Measurements from ENCODE around the gene MAP3K8. TPM values are rescaled to one million over a fixed set of nuclear protein-coding genes. Genes with fewer than 3 reads are reported as not detected.

Gene MAP3K8
- total RNA-seq, 1 donor from 2014 or later: 7.3 TPM

DNA sequence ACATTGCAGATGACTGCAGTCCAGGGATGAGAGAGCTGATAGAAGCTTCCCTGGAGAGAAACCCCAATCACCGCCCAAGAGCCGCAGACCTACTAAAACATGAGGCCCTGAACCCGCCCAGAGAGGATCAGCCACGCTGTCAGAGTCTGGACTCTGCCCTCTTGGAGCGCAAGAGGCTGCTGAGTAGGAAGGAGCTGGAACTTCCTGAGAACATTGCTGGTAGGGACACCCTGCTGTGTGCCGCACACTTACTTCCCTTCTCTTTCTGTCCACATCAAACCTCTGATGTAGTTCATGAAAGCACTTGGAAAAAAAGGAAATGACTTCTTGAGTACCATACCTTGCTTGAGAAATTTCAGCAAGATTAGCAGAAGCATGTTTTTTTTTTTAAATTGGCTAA is 25.3 kb downstream of the MAP3K8 start:
- Mint-ChIP-seq H3K4me3 (no peak overlapping the region), H3K36me3 (peaks cover 18% of the 10 kb centered on the region), H3K27me3 (ENCODE audit: insufficient read depth, low read depth) (peaks cover 2% of the 10 kb centered on the region), H3K27ac (no peak overlapping the region), H3K9me3 (no peaks in the 10 kb centered on the region), H3K4me1 (no peaks in the 10 kb centered on the region)
- Histone ChIP-seq H3K27ac (no peak overlapping the region), H3K79me2 (ENCODE audit: low read depth) (no peaks in the 10 kb centered on the region), H3K4me3 (no peak overlapping the region), H3K4me2 (no peak overlapping the region), H3K36me3 (peaks cover 4% of the 10 kb centered on the region), H4K20me1 (ENCODE audit: low read depth) (no peaks in the 10 kb centered on the region), H3K27me3 (no peaks in the 10 kb centered on the region), H2AFZ (replicated peaks) (no peak overlapping the region), H3F3A (ENCODE audit: low read depth) (no peaks in the 10 kb centered on the region), H3K9ac (no peak overlapping the region), H3K4me1 (peaks cover 3% of the 10 kb centered on the region), H3K9me3 (ENCODE audit: low read depth) (no peaks in the 10 kb centered on the region)
- TF ChIP-seq EZH2phosphoT487 (IDR thresholded peaks at IDR 0.05): no peak
- TF ChIP-seq EZH2 (IDR thresholded peaks at IDR 0.05): no peak
- DNase-seq (ENCODE audit: low spot score): no peak

DNA sequence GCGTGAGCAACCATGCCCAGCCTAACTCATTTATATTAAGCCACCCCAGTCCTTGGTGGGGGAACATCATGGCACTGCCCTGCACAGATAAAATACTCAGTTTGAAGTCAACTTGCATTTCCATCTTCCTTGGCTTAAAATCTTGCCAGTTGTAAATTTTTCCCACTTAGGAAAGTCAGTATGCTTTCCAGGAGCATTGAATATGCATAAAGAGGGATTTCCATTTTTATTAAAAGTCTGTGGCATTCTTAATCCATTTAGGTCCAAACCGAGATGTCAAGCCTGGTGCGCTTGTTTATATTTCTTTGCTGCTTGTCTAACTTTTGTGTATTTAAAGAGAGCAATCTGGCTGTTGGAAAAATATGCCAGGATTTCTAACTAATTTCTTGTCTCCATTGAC is 26.1 kb downstream of the MAP3K8 start:
- Mint-ChIP-seq H3K4me3 (no peak overlapping the region), H3K4me1 (no peaks in the 10 kb centered on the region), H3K36me3 (peaks cover 18% of the 10 kb centered on the region), H3K9me3 (no peaks in the 10 kb centered on the region), H3K27me3 (ENCODE audit: insufficient read depth, low read depth) (peaks cover 2% of the 10 kb centered on the region), H3K27ac (no peak overlapping the region)
- Histone ChIP-seq H3K27ac (no peak overlapping the region), H2AFZ (replicated peaks) (no peak overlapping the region), H3K4me1 (peaks cover 3% of the 10 kb centered on the region), H3K79me2 (ENCODE audit: low read depth) (no peaks in the 10 kb centered on the region), H3K9ac (no peak overlapping the region), H3F3A (ENCODE audit: low read depth) (no peaks in the 10 kb centered on the region), H4K20me1 (ENCODE audit: low read depth) (no peaks in the 10 kb centered on the region), H3K9me3 (ENCODE audit: low read depth) (no peaks in the 10 kb centered on the region), H3K4me2 (no peak overlapping the region), H3K36me3 (peaks cover 4% of the 10 kb centered on the region), H3K27me3 (no peaks in the 10 kb centered on the region), H3K4me3 (no peak overlapping the region)
- no peak for TF ChIP-seq EZH2 (IDR thresholded peaks at IDR 0.05)
- TF ChIP-seq EZH2phosphoT487 (IDR thresholded peaks at IDR 0.05): no peak
- TF ChIP-seq, protein P1, sequence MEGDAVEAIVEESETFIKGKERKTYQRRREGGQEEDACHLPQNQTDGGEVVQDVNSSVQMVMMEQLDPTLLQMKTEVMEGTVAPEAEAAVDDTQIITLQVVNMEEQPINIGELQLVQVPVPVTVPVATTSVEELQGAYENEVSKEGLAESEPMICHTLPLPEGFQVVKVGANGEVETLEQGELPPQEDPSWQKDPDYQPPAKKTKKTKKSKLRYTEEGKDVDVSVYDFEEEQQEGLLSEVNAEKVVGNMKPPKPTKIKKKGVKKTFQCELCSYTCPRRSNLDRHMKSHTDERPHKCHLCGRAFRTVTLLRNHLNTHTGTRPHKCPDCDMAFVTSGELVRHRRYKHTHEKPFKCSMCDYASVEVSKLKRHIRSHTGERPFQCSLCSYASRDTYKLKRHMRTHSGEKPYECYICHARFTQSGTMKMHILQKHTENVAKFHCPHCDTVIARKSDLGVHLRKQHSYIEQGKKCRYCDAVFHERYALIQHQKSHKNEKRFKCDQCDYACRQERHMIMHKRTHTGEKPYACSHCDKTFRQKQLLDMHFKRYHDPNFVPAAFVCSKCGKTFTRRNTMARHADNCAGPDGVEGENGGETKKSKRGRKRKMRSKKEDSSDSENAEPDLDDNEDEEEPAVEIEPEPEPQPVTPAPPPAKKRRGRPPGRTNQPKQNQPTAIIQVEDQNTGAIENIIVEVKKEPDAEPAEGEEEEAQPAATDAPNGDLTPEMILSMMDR (IDR thresholded peaks at IDR 0.05): no peak
- DNase-seq (ENCODE audit: low spot score): no peak

DNA sequence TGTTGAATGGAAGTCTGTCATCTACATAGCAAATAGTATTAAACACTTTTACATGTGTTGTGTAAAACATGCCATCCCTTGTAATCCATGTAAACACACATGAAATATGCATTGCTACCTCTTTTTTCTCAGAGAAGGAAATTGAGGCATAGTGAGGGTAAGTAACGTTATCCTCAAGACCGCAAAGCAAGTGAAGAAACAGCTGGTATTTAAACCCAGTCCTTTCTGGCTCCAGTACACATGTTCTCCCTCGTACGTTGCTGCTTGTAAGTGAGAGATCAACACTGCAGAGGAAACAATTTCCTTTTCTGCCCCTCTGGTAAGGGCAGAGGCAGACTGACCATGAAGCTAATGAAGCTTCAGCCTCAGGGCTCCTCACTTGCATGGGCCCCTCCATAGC is 28.5 kb downstream of the MAP3K8 start:
- H4K20me1 ChIP-seq (ENCODE audit: low read depth): no peaks in the 10 kb centered on the region
- no peak overlapping the region for H3K27ac ChIP-seq
- no peak overlapping the region for H3K4me3 ChIP-seq
- TF ChIP-seq EZH2phosphoT487 (IDR thresholded peaks at IDR 0.05) (no peak), EZH2 (IDR thresholded peaks at IDR 0.05) (no peak)
- TF ChIP-seq, protein P1 (IDR thresholded peaks at IDR 0.05): no peak
- Mint-ChIP-seq H3K36me3 (peaks cover 18% of the 10 kb centered on the region), H3K27me3 (ENCODE audit: insufficient read depth, low read depth) (peaks cover under 1% of the 10 kb centered on the region), H3K27ac (no peak overlapping the region), H3K9me3 (no peaks in the 10 kb centered on the region), H3K4me1 (peaks cover 6% of the 10 kb centered on the region), H3K4me3 (no peak overlapping the region)
- no peaks in the 10 kb centered on the region for H3K27me3 ChIP-seq
- no peaks in the 10 kb centered on the region for H3F3A ChIP-seq (ENCODE audit: low read depth)
- H3K4me1 ChIP-seq: peaks cover 2% of the 10 kb centered on the region
- no peak overlapping the region for H2AFZ ChIP-seq (replicated peaks)
- H3K4me2 ChIP-seq: no peak overlapping the region
- H3K9ac ChIP-seq: no peak overlapping the region
- H3K36me3 ChIP-seq: peaks cover 4% of the 10 kb centered on the region
- no peaks in the 10 kb centered on the region for H3K9me3 ChIP-seq (ENCODE audit: low read depth)
- H3K79me2 ChIP-seq (ENCODE audit: low read depth): no peaks in the 10 kb centered on the region
- DNase-seq (ENCODE audit: low spot score): no peak

DNA sequence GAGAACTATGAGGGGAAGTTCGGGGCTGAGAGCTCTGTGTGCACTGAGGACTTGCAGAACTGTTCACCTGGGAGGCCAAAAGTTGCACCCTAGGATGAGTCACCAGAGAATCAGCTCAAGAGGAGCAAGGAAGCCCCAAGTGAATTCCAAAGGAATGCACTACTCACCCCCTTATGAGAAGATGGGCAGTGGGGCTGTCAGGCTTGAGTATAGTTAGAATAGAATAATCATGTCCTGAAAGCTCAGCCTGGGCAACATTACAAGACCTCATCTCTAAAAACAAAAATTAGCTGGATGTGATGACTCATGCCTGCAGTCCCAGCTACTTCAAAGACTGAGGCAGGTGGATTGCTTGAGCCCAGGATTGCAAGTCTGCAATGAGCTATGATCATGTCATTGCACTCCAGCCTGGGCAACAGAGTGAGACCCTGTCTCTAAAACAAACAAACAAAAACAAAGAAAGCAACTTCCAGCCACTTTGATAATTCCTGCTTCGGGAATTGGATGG is 30.0 kb downstream of the MAP3K8 start:
- Mint-ChIP-seq H3K27me3 (ENCODE audit: insufficient read depth, low read depth) (no peaks in the 10 kb centered on the region), H3K9me3 (no peaks in the 10 kb centered on the region), H3K36me3 (peaks cover 18% of the 10 kb centered on the region)

More for the DNA sequence above, 30.0 kb downstream of the MAP3K8 start:
- H3K9ac ChIP-seq: no peak overlapping the region
- TF ChIP-seq EZH2 (IDR thresholded peaks at IDR 0.05) (no peak), EZH2phosphoT487 (IDR thresholded peaks at IDR 0.05) (no peak)
- TF ChIP-seq, protein P1 (IDR thresholded peaks at IDR 0.05): no peak
- H3K27me3 ChIP-seq: no peaks in the 10 kb centered on the region
- Mint-ChIP-seq H3K27ac (no peak overlapping the region), H3K4me1 (peaks cover 6% of the 10 kb centered on the region), H3K4me3 (no peak overlapping the region)
- H4K20me1 ChIP-seq (ENCODE audit: low read depth): no peaks in the 10 kb centered on the region
- no peaks in the 10 kb centered on the region for H3F3A ChIP-seq (ENCODE audit: low read depth)
- DNase-seq (ENCODE audit: low spot score): no peak
- peaks cover 4% of the 10 kb centered on the region for H3K36me3 ChIP-seq
- no peak overlapping the region for H3K27ac ChIP-seq
- no peaks in the 10 kb centered on the region for H3K9me3 ChIP-seq (ENCODE audit: low read depth)
- H3K79me2 ChIP-seq (ENCODE audit: low read depth): no peaks in the 10 kb centered on the region
- no peaks in the 10 kb centered on the region for H3K4me1 ChIP-seq
- no peak overlapping the region for H2AFZ ChIP-seq (replicated peaks)
- no peak overlapping the region for H3K4me2 ChIP-seq
- H3K4me3 ChIP-seq: no peak overlapping the region

All from neural progenitor cell (in vitro differentiated cells).